ENCODE measurements around the gene SPATA13.

Gene SPATA13

DNA sequence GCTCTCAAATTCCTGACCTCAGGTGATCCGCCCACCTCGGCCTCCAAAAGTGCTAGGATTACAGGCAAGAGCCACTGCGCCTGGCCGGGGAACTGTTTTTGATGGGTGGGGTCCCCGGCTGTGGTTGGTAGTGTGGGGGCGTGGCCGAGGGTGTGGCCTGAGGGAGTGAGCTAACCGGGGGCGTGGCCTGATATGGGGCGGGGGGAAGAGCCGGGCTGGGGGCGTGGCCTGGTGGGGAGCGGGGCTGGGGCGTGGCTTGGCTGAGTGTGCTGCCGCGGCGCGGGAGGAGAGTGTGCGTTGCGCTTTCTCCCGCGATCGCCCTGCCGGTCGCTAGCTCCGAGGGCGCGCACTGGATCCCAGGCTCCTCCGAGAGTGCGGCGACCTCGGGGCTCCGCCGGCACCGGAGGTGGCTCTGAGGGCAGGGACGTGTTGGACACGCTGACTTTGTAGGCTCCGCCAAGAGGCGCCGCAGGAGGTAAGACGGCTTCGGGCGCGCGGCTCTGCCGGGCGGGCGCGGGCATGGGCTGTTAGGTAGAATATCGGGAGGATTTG is at the start of gene SPATA13:
TSS of gene SPATA13 (plus strand) at position 263 of the 552 bp plus-strand sequence. CDS start 62,210 bp downstream, outside the sequence.
- no peaks in the 10 kb centered on the region for H3F3A ChIP-seq (ENCODE audit: insufficient read depth)
- no peaks in the 10 kb centered on the region for H3K27me3 ChIP-seq (ENCODE audit: low read length)
- no peaks in the 10 kb centered on the region for H3K9me3 ChIP-seq (ENCODE audit: insufficient read depth, low read length)
- no peak within 1 kb of the TSS for H2AFZ ChIP-seq (ENCODE audit: low read depth, low read length, severe bottlenecking)
- H3K9ac ChIP-seq (ENCODE audit: low read length) = no peak within 1 kb of the TSS
- TF ChIP-seq, protein P1, sequence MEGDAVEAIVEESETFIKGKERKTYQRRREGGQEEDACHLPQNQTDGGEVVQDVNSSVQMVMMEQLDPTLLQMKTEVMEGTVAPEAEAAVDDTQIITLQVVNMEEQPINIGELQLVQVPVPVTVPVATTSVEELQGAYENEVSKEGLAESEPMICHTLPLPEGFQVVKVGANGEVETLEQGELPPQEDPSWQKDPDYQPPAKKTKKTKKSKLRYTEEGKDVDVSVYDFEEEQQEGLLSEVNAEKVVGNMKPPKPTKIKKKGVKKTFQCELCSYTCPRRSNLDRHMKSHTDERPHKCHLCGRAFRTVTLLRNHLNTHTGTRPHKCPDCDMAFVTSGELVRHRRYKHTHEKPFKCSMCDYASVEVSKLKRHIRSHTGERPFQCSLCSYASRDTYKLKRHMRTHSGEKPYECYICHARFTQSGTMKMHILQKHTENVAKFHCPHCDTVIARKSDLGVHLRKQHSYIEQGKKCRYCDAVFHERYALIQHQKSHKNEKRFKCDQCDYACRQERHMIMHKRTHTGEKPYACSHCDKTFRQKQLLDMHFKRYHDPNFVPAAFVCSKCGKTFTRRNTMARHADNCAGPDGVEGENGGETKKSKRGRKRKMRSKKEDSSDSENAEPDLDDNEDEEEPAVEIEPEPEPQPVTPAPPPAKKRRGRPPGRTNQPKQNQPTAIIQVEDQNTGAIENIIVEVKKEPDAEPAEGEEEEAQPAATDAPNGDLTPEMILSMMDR (IDR thresholded peaks at IDR 0.05; ENCODE audit: insufficient read depth, low read length, poor library complexity, severe bottlenecking) = no peak
- no peak for TF ChIP-seq EZH2phosphoT487 (conservative IDR thresholded peaks at IDR 0.05; ENCODE audit: low read length)
- no peaks in the 10 kb centered on the region for H3K36me3 ChIP-seq (ENCODE audit: low read length)
- no peak within 1 kb of the TSS for H3K4me3 ChIP-seq (ENCODE audit: insufficient read depth, low read length, poor library complexity, severe bottlenecking)
- no peaks in the 10 kb centered on the region for H4K20me1 ChIP-seq (ENCODE audit: low read depth, low read length)
- H3K4me2 ChIP-seq (ENCODE audit: low read depth, low read length, poor library complexity, severe bottlenecking) = no peak within 1 kb of the TSS
- no peak within 1 kb of the TSS for H3K27ac ChIP-seq (ENCODE audit: low read depth, low read length)
- no peaks in the 10 kb centered on the region for H3K79me2 ChIP-seq (ENCODE audit: insufficient read depth, low read length)
- no peaks in the 10 kb centered on the region for H3K9me2 ChIP-seq (replicated peaks; ENCODE audit: insufficient read depth, low read length)

DNA sequence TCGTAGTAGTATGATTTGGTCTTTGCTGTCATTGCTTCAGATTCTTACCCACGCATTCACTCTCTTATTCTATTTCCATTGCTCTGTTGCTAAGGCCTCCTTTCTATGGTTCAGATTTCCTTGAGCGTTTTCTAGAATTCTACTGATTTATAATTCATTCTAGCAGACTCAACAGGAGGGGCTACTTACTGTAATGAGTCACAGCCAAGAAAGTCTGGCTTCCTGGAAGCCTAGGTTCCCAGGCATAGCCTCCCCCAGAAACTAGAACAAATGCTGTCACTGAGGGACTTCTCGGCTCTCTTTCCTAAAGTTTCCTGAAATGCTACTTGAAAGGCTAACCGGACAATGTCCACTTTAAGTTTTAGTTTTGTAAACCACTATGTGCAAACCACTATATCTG is 47.7 kb upstream of the SPATA13 start:
- Histone ChIP-seq H3K9me2 (replicated peaks; ENCODE audit: insufficient read depth, low read length) (no peaks in the 10 kb centered on the region), H3K9me3 (ENCODE audit: insufficient read depth, low read length) (no peaks in the 10 kb centered on the region)
- TF ChIP-seq EZH2phosphoT487 (conservative IDR thresholded peaks at IDR 0.05; ENCODE audit: low read length) = no peak
- TF ChIP-seq, protein P1 (IDR thresholded peaks at IDR 0.05; ENCODE audit: insufficient read depth, low read length, poor library complexity, severe bottlenecking) = no peak

DNA sequence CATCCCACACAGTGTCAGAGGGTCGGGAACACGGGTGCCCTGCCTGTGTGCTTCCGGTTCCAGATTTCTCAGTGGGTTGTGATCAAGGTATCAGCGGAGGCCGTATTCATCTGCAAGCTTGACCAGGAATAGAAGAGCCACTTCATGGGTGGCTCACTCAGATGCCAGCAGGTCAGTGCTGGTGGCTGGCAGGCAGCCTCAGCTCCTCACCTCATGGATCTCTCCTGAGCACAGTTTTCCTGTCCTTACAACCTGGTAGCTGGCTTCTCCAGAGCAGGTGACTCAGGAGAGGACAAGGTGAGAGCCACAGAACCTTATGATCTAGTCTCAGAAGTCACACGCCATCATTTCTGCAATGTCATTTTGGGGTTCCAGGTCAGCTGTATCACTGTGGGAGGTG is 44.8 kb upstream of the SPATA13 start:
- H3K36me3 ChIP-seq (ENCODE audit: low read length) = no peaks in the 10 kb centered on the region
- H3K9me3 ChIP-seq (ENCODE audit: insufficient read depth, low read length) = no peaks in the 10 kb centered on the region
- no peak overlapping the region for H3K4me2 ChIP-seq (ENCODE audit: low read depth, low read length, poor library complexity, severe bottlenecking)
- H3K27me3 ChIP-seq (ENCODE audit: low read length) = no peaks in the 10 kb centered on the region
- no peaks in the 10 kb centered on the region for H4K20me1 ChIP-seq (ENCODE audit: low read depth, low read length)
- H3K4me3 ChIP-seq (ENCODE audit: insufficient read depth, low read length, poor library complexity, severe bottlenecking) = no peak overlapping the region
- no peak overlapping the region for H3K27ac ChIP-seq (ENCODE audit: low read depth, low read length)
- no peak overlapping the region for H3K9ac ChIP-seq (ENCODE audit: low read length)
- H3F3A ChIP-seq (ENCODE audit: insufficient read depth) = no peaks in the 10 kb centered on the region
- no peaks in the 10 kb centered on the region for H3K79me2 ChIP-seq (ENCODE audit: insufficient read depth, low read length)
- no peak for TF ChIP-seq EZH2phosphoT487 (conservative IDR thresholded peaks at IDR 0.05; ENCODE audit: low read length)
- TF ChIP-seq, protein P1 (IDR thresholded peaks at IDR 0.05; ENCODE audit: insufficient read depth, low read length, poor library complexity, severe bottlenecking) = no peak
- no peak overlapping the region for H2AFZ ChIP-seq (ENCODE audit: low read depth, low read length, severe bottlenecking)
- no peaks in the 10 kb centered on the region for H3K9me2 ChIP-seq (replicated peaks; ENCODE audit: insufficient read depth, low read length)

More for the DNA sequence above, 47.7 kb upstream of the SPATA13 start:
- H3F3A ChIP-seq (ENCODE audit: insufficient read depth) = no peaks in the 10 kb centered on the region
- H3K4me3 ChIP-seq (ENCODE audit: insufficient read depth, low read length, poor library complexity, severe bottlenecking) = no peak overlapping the region
- H3K36me3 ChIP-seq (ENCODE audit: low read length) = no peaks in the 10 kb centered on the region
- H4K20me1 ChIP-seq (ENCODE audit: low read depth, low read length) = no peaks in the 10 kb centered on the region
- H3K27me3 ChIP-seq (ENCODE audit: low read length) = no peaks in the 10 kb centered on the region
- no peak overlapping the region for H3K9ac ChIP-seq (ENCODE audit: low read length)
- H3K4me2 ChIP-seq (ENCODE audit: low read depth, low read length, poor library complexity, severe bottlenecking) = no peak overlapping the region
- H2AFZ ChIP-seq (ENCODE audit: low read depth, low read length, severe bottlenecking) = no peak overlapping the region
- H3K27ac ChIP-seq (ENCODE audit: low read depth, low read length) = no peak overlapping the region
- no peaks in the 10 kb centered on the region for H3K79me2 ChIP-seq (ENCODE audit: insufficient read depth, low read length)
